22Rv1 (cell line): ENCODE measurements around the gene ARMCX6.
"Not testable (repeated sequence)": the region's sequence is repeated elsewhere in the genome, so short reads cannot be mapped to it uniquely, and the experiment has no call there.

Experiments used
- ZFX ChIP-seq: fragments of 450-650 bp; IDR thresholded peaks from 2 replicates; pipeline ENCODE4 v1.6.1; 2017; ENCODE audit warnings: antibody characterized with exemption, borderline replicate concordance
- TF ChIP-seq, protein P1 (sequence below): fragments of 450-650 bp; IDR thresholded peaks from 2 replicates; pipeline ENCODE4 v1.5.1; 2017; ENCODE audit warnings: mild to moderate bottlenecking

DNA sequence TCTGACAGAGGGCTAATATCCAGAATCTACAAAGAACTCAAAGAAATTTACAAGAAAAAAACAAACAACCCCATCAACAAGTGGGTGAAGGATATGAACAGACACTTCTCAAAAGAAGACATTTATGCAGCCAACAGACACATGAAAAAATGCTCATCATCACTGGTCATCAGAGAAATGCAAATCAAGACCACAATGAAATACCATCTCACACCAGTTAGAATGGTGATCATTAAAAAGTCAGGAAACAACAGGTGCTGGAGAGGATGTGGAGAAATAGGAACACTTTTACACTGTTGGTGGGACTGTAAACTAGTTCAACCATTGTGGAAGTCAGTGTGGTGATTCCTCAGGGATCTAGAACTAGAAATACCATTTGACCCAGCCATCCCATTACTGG, 29.9 kb upstream of the ARMCX6 start:
- TF ChIP-seq, protein P1, sequence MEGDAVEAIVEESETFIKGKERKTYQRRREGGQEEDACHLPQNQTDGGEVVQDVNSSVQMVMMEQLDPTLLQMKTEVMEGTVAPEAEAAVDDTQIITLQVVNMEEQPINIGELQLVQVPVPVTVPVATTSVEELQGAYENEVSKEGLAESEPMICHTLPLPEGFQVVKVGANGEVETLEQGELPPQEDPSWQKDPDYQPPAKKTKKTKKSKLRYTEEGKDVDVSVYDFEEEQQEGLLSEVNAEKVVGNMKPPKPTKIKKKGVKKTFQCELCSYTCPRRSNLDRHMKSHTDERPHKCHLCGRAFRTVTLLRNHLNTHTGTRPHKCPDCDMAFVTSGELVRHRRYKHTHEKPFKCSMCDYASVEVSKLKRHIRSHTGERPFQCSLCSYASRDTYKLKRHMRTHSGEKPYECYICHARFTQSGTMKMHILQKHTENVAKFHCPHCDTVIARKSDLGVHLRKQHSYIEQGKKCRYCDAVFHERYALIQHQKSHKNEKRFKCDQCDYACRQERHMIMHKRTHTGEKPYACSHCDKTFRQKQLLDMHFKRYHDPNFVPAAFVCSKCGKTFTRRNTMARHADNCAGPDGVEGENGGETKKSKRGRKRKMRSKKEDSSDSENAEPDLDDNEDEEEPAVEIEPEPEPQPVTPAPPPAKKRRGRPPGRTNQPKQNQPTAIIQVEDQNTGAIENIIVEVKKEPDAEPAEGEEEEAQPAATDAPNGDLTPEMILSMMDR: not testable (repeated sequence)
- TF ChIP-seq ZFX: not testable (repeated sequence)
